Mucosa of rectum (tissue), 2 donors: ENCODE results near the gene FOXO3.
"Not testable (repeated sequence)": the region's sequence is repeated elsewhere in the genome, so short reads cannot be mapped to it uniquely, and the experiment has no call there.

Source experiments
- H3K27ac ChIP-seq, 2 donors: one replicate each; pipeline ENCODE4 v1.7.0; 2013; ENCODE audit warnings: inconsistent platforms in 2 of 2, low read depth in 2 of 2, low read length in 2 of 2
- H3K27me3 ChIP-seq, 2 donors: one replicate each; pipeline ENCODE4 v1.7.0; 2013; ENCODE audit warnings: low read length in 2 of 2; ENCODE audit not compliant: control insufficient read depth in 2 of 2, insufficient read depth in 2 of 2
- H3K36me3 ChIP-seq, 2 donors: one replicate each; pipeline ENCODE4 v1.7.0; 2013; ENCODE audit warnings: low read length in 2 of 2; ENCODE audit not compliant: control insufficient read depth in 2 of 2, insufficient read depth in 2 of 2
- H3K4me1 ChIP-seq, 2 donors: one replicate each; pipeline ENCODE4 v1.7.0; 2013; ENCODE audit warnings: low read length in 2 of 2, mild to moderate bottlenecking in 1 of 2; ENCODE audit not compliant: control insufficient read depth in 2 of 2, insufficient read depth in 2 of 2
- H3K4me3 ChIP-seq, 2 donors: one replicate each; pipeline ENCODE4 v1.7.0; 2013; ENCODE audit warnings: low read length in 2 of 2
- H3K9ac ChIP-seq, 2 donors: one replicate each; pipeline ENCODE4 v1.7.0; 2013; ENCODE audit warnings: low read length in 2 of 2, low read depth in 1 of 2, mild to moderate bottlenecking in 1 of 2
- H3K9me3 ChIP-seq, 2 donors: one replicate each; pipeline ENCODE4 v1.7.0; 2013; ENCODE audit warnings: low read length in 2 of 2; ENCODE audit not compliant: control insufficient read depth in 2 of 2
- donor health status: healthy.
- donor health status: Normal muscosa, but diverticular disease.

Gene FOXO3

GRCh38 chr6:108655806-108656651 lies 95.3 kb downstream of the FOXO3 start:
- H3K4me1 ChIP-seq: peaks cover 10 to 24% of the 10 kb centered on the region in 2 donors
- no peak overlapping the region for H3K9ac ChIP-seq
- H3K4me3 ChIP-seq: no peak overlapping the region

GRCh38 chr6:108656836-108657235 lies 96.1 kb downstream of the FOXO3 start:
- Histone ChIP-seq H3K4me1 (peaks cover 13 to 27% of the 10 kb centered on the region in 2 donors), H3K4me3 (no peak overlapping the region), H3K36me3 (no peaks in the 10 kb centered on the region), H3K27ac (peak overlapping the region; percentile 29 to 49), H3K9ac (no peak overlapping the region), H3K27me3 (no peaks in the 10 kb centered on the region), H3K9me3 (no peaks in the 10 kb centered on the region)

More at GRCh38 chr6:108655806-108656651, 95.3 kb downstream of the FOXO3 start:
- H3K36me3 ChIP-seq: no peaks in the 10 kb centered on the region
- no peaks in the 10 kb centered on the region for H3K27me3 ChIP-seq
- peak overlapping the region; percentile 49 to 65 for H3K27ac ChIP-seq
- H3K9me3 ChIP-seq: no peaks in the 10 kb centered on the region

DNA sequence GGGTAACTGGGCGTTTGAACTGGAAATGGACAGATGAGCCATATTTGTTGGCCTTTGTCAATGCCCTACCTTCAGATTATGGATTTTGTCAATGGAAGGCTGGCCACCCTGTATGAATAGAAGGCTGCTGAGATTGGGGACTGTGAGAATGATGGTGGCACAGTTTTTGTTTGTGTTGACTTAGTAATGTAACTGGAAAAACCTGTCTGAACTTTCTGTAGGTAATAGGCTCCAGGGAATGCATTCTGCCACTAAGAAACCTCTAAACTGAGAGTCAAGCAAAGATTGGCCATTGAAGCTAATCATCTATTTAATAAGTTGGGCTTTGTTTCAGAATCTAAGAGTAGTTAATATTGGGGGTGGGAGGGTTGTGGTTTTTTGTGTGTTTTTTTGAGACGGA lies 97.5 kb downstream of the FOXO3 start:
- Histone ChIP-seq H3K27me3 (no peaks in the 10 kb centered on the region), H3K4me3 (no peak overlapping the region), H3K9ac (no peak overlapping the region), H3K4me1 (peaks cover 14 to 20% of the 10 kb centered on the region in 2 donors), H3K9me3 (no peaks in the 10 kb centered on the region), H3K27ac (no peak overlapping the region), H3K36me3 (no peaks in the 10 kb centered on the region)

- H3K9ac ChIP-seq, H3K27me3 ChIP-seq, H3K9me3 ChIP-seq, H3K36me3 ChIP-seq, H3K4me3 ChIP-seq, H3K27ac ChIP-seq: not testable (repeated sequence)
- peaks cover 8 to 16% of the 10 kb centered on the region in 2 donors for H3K4me1 ChIP-seq
Measured at GRCh38 chr6:108658785-108659184, 98.1 kb downstream of the FOXO3 start.

DNA sequence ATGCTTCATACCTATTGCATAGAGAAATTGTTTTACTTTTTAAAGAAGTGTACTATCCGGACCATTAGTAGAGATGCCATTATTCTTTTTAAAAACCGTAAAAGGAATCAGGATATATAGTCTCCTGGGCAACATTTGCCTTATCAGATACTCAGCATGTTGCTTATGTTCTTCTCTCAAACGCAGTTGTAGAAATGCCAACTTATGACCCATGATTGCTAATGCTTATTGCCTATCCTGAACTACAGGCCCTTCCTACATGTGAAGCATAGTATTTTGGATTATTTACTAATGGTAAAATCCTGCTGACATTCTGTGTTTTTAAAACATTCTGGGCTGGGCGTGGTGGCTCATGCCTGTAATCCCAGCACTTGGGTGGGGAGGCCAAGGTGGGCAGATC lies 99.5 kb downstream of the FOXO3 start:
- no peaks in the 10 kb centered on the region for H3K27me3 ChIP-seq
- no peak overlapping the region for H3K4me3 ChIP-seq
- no peak overlapping the region for H3K27ac ChIP-seq
- H3K9me3 ChIP-seq: no peaks in the 10 kb centered on the region
- H3K36me3 ChIP-seq: peaks cover 9 to 13% of the 10 kb centered on the region in 2 donors
- peaks cover 8 to 14% of the 10 kb centered on the region in 2 donors for H3K4me1 ChIP-seq
- no peak overlapping the region for H3K9ac ChIP-seq

DNA sequence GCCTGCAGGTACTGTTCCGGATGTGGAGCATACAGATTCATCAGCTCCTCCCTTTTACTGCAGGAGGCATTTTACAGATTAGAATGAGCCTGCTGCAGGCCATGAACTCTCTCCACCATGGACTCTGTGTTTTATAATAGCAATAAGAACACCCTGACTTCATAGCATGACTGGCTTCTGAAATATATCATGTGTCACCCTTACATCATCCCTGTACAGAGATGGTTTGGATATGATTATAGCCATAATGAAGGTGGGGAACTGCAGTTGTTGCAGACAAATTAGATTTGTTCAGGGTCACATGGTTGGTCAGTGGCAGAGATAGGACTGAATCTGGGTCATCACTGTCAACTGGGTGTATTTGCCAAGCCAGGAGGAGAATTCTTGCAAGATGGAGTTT lies 100.7 kb downstream of the FOXO3 start:
- H3K27ac ChIP-seq: no peak overlapping the region
- no peaks in the 10 kb centered on the region for H3K27me3 ChIP-seq
- no peak overlapping the region for H3K9ac ChIP-seq
- H3K4me3 ChIP-seq: no peak overlapping the region
- H3K9me3 ChIP-seq: no peaks in the 10 kb centered on the region
- H3K36me3 ChIP-seq: peaks cover 9 to 15% of the 10 kb centered on the region in 2 donors
- H3K4me1 ChIP-seq: peaks cover 5 to 10% of the 10 kb centered on the region in 2 donors

GRCh38 chr6:108661982-108662381 lies 101.3 kb downstream of the FOXO3 start:
- no peaks in the 10 kb centered on the region for H3K9me3 ChIP-seq
- H3K36me3 ChIP-seq: peaks cover 9 to 18% of the 10 kb centered on the region in 2 donors
- peaks cover 5 to 6% of the 10 kb centered on the region in 2 donors for H3K4me1 ChIP-seq
- H3K4me3 ChIP-seq: no peak overlapping the region
- no peak overlapping the region for H3K9ac ChIP-seq
- H3K27ac ChIP-seq: no peak overlapping the region
- no peaks in the 10 kb centered on the region for H3K27me3 ChIP-seq

DNA sequence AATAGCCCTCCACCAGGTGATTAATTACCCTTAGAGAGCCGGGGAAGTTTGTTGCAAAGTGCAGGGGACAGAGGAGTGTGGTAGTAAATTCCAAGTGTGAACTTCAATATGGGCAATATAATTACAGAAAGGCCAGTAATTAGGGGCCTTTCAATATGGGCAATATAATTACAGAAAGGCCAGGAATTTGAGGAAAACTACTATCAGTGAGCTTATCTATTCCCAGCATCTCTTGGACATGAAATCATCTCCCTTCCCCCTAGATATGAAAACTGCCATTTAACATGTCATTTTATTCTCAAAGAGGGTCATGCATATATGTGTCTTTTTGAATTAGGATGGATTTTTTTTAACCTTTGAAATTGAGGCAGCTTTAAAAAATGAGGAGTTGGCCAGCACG lies 102.0 kb downstream of the FOXO3 start:
- Histone ChIP-seq H3K27me3 (no peaks in the 10 kb centered on the region), H3K9me3 (no peaks in the 10 kb centered on the region), H3K4me1 (peaks cover 5 to 8% of the 10 kb centered on the region in 2 donors), H3K27ac (no peak overlapping the region), H3K9ac (no peak overlapping the region), H3K36me3 (peaks cover 9 to 18% of the 10 kb centered on the region in 2 donors), H3K4me3 (no peak overlapping the region)

GRCh38 chr6:108663494-108664064 lies 102.9 kb downstream of the FOXO3 start:
- not testable (repeated sequence) for H3K9me3 ChIP-seq, H3K4me1 ChIP-seq, H3K4me3 ChIP-seq, H3K9ac ChIP-seq, H3K27ac ChIP-seq, H3K27me3 ChIP-seq
- H3K36me3 ChIP-seq: peaks cover 9 to 22% of the 10 kb centered on the region in 2 donors

DNA sequence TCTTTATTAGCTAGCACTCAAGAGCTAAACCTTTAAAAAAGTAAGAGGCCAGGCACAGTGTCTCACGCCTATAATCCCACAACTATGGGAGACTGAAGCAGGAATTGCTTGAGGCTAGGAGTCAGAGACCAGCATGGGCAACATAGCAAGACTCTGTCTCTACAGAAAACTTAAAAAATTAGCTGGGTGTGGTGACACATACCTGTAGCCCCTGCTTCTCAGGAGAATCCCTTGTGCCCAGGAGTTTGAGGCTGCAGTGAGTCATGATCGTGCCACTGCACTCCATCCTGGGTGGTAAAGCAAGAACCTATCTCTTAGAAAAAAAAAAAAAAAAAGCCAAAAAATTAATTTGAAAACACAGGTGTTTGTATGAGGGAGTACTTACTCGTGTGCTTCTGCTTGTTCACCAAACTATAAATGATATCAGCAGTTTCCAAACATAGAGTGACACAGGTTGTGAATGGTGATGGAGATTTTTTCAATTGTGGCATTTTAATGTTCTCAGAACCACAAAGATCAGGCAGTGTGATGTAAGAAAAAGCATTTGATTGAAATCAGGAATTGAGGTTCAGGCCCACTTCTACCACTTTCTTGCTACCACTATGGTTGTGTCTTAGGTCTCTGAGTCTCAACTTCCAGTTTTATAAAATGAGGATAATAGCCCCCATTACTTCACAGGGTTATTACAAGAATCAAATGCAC lies 104.9 kb downstream of the FOXO3 start:
- Histone ChIP-seq H3K27ac (no peak overlapping the region), H3K9me3 (no peaks in the 10 kb centered on the region), H3K27me3 (no peaks in the 10 kb centered on the region), H3K4me3 (no peak overlapping the region), H3K36me3 (peaks cover 9 to 22% of the 10 kb centered on the region in 2 donors), H3K4me1 (peaks cover 6 to 10% of the 10 kb centered on the region in 2 donors), H3K9ac (no peak overlapping the region)
